Vagina (tissue), 2 donors: ENCODE measurements around the gene GAL3ST2.

ENCODE experiments used
- POLR2A ChIP-seq, 2 donors: fragments of 450-650 bp; IDR thresholded peaks; one replicate each; pipeline ENCODE4 v1.6.1; 2017; ENCODE audit warnings: antibody characterized with exemption in 2 of 2, mild to moderate bottlenecking in 2 of 2, moderate library complexity in 2 of 2
- POLR2AphosphoS5 ChIP-seq, 2 donors: sonication (generic); formaldehyde crosslinking; IDR thresholded peaks; one replicate each; pipeline ENCODE4 v1.9.0; 2017; ENCODE audit warnings: antibody characterized with exemption in 2 of 2, mild to moderate bottlenecking in 2 of 2, low read depth in 1 of 2; ENCODE audit not compliant: insufficient read depth in 1 of 2
- TF ChIP-seq, protein P1 (sequence below), 3 experiments: fragments of 450-650 bp in 2 of 3; fragments of 200-600 bp in 1 of 3; sonication (generic) in 1 of 3; IDR thresholded peaks; one replicate each; pipeline ENCODE4 v1.5.1; 2017 to 2019; ENCODE audit warnings: antibody characterized with exemption in 3 of 3, mild to moderate bottlenecking in 2 of 3, moderate library complexity in 2 of 3

DNA sequence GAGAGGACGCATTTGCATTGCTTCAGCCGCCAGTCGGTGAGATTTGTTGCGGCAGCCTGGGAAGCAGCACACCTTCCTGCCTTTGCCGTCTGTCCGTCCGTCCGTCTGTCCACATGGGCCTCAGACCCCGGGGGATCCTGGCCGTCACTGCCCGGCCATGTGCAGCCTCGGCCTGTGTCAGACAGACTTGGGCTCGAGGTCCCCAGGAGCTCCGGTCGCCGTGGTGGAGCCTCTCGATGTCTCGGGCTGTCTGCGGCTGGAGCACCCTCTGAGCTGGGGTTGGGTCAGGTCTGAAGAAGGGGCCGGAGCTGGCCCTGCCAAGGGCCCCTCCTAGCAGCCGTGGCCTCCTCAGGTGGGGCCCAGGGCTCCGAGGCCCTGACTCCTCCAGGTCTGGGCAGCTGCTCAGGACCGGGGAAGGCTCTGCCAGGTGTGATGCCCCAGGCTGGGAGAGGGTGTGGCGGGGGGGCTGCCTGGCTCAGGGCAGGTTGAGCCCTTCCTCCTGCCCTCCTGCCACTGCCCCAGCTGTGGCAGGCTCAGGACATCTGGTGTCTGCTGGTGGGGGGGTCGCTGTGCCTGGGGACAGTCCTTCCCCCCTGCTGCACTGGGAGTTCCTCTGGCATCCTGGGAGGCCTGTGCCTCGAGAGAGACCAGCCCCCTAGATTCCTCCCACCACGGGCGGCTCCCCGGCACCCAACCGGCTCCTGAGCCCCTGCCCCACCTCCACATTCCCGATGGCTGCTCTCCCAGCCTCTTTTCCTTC is 44.2 kb downstream of the GAL3ST2 start:
- TF ChIP-seq POLR2A (IDR thresholded peaks at IDR 0.05) (no peak), POLR2AphosphoS5 (IDR thresholded peaks at IDR 0.05; ENCODE audit: insufficient read depth in 1 of 2, low read depth in 1 of 2) (no peak)
- TF ChIP-seq, protein P1, sequence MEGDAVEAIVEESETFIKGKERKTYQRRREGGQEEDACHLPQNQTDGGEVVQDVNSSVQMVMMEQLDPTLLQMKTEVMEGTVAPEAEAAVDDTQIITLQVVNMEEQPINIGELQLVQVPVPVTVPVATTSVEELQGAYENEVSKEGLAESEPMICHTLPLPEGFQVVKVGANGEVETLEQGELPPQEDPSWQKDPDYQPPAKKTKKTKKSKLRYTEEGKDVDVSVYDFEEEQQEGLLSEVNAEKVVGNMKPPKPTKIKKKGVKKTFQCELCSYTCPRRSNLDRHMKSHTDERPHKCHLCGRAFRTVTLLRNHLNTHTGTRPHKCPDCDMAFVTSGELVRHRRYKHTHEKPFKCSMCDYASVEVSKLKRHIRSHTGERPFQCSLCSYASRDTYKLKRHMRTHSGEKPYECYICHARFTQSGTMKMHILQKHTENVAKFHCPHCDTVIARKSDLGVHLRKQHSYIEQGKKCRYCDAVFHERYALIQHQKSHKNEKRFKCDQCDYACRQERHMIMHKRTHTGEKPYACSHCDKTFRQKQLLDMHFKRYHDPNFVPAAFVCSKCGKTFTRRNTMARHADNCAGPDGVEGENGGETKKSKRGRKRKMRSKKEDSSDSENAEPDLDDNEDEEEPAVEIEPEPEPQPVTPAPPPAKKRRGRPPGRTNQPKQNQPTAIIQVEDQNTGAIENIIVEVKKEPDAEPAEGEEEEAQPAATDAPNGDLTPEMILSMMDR (IDR thresholded peaks at IDR 0.05), result no peak
